Right ventricle myocardium inferior (tissue), 1 donor: ENCODE data around the gene ADGRG1. TPM values are rescaled to one million over a fixed set of nuclear protein-coding genes. Genes with fewer than 3 reads are reported as not detected.
"Not testable (repeated sequence)": the region's sequence is repeated elsewhere in the genome, so short reads cannot be mapped to it uniquely, and the experiment has no call there.

Experiments used
- ATAC-seq: fragments of 200-7000 bp; cut with Tn5 transposase; one replicate; pipeline ENCODE4 v1.9.1; 2020; ENCODE audit warnings: mild to moderate bottlenecking, moderate library complexity
- DNase-seq: peaks from one replicate; pipeline ENCODE4 v3.0.0; 2021; ENCODE audit errors: missing footprints
- intact Hi-C: fragments of 100-400 bp; cut with DNase I; formaldehyde crosslinking; loops from one replicate; pipeline ENCODE4 v1.11.0; 2022
- long read RNA-seq: library from polyadenylated mRNA; unstranded; transcript quantifications from one replicate; pipeline ENCODE4 v2.0.0, GENCODE V29; 2021
- total RNA-seq: library from RNA; stranded (reverse); fragmentation: NEBNext Ultra II Directional; extraction: Animal tissue kit (Norgen Biotek cat#: 25700); gene quantifications from one replicate; pipeline ENCODE4 v1.2.1, GENCODE V29; 2021
- donor health status: DM: no; HTN: yes; CAD: no; lungs with severe emphysema.

The ADGRG1 gene
- total RNA-seq = 23.1 TPM
- long read RNA-seq, full-length matches to known transcripts = 7 of 23 reads
- long read RNA-seq, partial matches to known transcripts = 10 of 23 reads
- long read RNA-seq, other reads (novel, unspliced or antisense) = 6 of 23 reads

DNA sequence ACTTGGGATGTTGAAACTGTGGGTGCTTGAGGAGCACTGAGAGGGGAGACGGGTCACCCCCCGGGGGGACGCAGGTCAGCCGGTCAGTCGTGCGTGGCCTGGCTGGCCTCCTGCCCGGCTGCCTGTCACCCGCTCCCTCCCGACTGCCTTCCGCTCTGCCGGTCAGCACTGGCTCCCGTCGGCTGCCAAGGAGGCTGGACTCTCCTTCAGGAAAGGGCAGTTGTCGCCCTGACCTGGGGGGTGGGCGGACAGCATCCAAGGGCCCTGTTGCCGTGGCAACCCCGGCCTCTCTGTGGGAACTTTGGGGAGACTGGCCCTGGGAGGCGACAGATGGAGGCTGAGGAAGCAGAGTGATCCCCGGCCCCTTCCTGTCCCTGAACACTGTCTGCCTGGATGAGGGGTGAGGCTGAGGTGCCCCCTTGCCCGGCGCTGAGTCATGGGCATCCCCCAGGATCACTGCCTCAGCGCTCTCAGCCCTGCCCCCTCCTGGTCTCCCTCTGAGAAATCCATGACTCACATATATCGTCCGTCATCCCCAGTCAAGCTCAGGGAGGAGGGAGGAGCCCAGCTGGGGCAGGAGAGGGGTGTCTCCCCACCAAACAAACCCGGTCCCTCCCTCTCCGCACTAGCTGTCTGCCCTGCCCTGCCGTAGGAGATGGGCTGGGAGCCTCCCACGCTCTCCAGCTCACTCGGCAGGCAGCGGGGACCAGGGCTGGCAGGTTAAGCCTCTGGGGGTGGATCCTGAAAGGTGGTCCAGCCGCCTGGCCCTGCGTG lies at the start of gene ADGRG1:
Gene ADGRG1, plus strand, starts transcription at position 623 of the 774 bp plus-strand sequence. CDS start 21,658 bp downstream, outside the sequence.
- intact Hi-C loops = loop anchor here (2.0 kb wide), 1 partner anchor 19 kb away; no protein-coding TSS in a partner anchor
- ATAC-seq = peak; percentile 69

DNA sequence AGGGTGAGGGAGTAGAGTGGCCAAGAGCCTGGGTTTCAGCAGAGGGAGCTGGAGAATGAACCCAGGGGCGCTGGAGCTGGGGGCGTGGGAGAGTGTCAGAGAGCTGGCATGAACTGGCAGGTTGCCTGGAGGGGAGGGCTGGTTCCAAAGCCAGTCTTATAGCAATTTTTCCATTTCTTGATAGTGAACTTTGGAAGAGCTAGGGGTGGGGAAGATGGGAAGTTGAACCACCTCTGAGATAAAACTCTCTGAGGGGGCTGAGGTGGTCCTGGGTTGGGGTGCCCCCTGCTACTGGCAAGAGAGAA lies 49.1 kb upstream of the ADGRG1 start:
- ATAC-seq = no peak
- no peak for DNase-seq
- intact Hi-C loops = loop anchor here (5.0 to 10.0 kb wide), 2 partner anchors 143 to 285 kb away; no protein-coding TSS in a partner anchor

More for the DNA sequence above, at the start of gene ADGRG1:
- peak; percentile 80 for DNase-seq

DNA sequence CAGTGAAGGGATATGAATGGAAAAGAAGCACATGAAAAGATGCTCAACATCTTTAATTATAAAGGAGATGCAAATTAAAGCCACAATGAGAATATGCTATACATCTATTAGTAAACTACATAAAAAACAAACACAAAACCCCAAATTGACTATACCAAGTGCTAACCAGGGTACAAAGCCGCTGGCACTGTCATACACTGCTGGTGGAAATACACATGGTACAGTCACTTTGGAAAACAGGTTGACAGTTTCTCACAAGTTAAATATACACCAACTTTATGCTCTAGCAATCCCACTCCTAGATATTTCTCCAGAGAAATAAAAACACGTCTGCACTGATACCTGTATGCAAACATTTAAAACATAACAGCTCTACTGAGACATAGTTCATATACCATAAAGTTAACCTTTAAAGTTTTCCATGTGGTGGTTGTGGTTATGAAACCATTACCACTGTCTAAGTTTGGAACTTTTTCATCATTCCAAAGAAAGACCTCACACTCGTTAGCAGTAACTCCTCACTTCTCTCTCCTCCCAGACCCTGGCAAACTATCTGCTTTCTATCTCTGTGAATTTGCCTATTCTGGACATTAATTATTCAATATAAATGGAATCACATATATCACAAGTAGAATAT lies 43.3 kb upstream of the ADGRG1 start:
- DNase-seq = no peak
- intact Hi-C loops = no loop called here
- no peak for ATAC-seq

DNA sequence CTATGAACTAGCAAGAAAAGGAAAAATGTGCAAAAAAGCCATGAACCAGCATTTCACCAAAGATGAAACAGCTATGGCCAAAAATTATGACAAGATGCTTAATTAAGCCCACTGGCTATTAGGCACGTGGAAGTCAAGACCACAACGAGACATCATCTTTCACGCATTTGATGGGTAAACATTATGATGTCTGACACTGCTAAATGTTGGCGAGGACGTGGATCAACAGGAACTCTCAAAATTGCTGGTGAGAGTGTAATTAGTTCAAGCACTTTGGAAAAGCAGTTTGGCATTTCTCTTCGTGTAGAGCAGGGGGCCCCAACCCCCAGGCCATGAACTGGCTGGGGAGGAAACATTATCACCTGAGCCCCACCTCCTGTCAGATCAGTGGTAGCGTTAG lies 39.6 kb upstream of the ADGRG1 start:
- ATAC-seq = no peak
- intact Hi-C loops = no loop called here
- DNase-seq = no peak

DNA sequence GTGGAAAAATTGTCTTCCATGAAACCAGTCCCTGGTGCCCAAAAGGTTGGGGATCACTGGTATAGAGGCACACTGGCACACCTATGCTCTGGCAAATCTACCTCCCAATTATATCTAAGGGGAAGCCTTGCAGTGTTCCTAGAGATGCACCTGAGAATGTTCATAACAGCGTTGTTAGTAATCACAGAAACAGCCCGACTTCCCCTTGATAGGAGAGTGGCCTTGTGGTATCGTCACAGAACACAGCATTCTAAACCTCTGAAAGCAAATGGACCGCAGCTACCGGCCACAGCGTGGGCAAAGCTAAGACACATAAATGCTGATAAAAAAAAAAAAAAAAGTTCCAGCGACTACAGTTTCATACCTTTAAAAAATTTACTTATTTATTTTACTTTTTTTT lies 39.1 kb upstream of the ADGRG1 start:
- no peak for ATAC-seq
- intact Hi-C loops = no loop called here
- no peak for DNase-seq

DNA sequence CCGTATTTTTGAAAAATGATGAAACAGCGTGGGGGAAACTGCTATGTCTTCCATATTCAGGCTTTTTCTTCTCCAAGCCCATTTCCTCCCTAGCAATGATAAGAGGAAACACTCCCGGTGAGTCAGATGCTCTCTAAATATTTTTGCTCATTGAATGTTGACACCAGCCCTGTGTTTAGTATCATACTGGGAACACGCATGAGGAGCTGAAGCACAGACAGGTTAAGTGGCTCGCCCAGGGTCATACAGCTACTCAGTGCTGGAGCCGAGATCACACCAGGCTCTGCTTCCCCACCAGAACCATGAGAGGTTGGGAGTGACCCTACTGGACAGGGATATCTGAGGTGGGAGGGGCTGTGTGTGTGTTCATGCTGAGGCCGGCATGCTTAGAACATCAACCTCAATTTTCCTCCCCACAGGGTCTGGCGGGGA lies 37.8 kb upstream of the ADGRG1 start:
- ATAC-seq = no peak
- intact Hi-C loops = loop anchor here (1.0 to 2.0 kb wide), 2 partner anchors 59 to 130 kb away; no protein-coding TSS in a partner anchor
- no peak for DNase-seq

DNA sequence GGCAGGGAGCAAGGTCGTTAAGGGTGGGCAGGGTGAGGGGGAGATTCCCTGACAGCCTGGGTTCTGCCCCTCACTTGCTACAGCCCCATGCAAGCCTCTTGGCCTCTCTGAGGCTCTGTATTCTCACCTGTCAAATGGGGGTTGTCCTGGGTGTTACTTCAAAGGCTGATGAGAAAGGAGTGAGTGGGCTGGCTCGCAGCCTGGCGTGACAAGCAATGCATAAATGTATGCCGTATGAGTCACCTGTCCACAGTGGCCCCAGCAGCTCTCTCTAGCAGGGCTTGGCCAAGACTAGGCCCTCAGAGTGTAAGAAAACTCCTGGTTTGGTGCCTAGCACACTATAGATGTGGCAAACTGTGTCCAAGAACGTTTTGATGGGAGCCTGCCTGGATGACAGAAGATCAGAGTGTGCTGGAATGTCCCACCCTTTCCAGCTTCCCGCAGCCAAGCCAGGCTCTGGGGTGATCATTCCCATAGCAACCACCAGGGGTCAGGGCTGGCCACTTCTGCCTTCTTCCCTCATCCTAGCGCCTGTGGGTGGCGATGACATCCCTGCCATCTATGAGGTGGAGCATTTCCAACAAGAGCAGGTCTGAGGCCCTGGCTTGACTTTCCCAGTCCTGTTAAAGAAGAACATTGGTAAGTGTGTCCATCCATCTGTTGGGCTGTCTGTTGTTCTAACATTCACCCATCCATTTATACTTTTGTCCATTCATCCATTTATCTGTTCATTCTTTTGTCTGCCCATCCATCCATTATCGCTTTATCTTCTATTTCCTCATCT lies 37.2 kb upstream of the ADGRG1 start:
- intact Hi-C loops = loop anchor here (1.0 to 2.0 kb wide), 2 partner anchors 58 to 130 kb away; no protein-coding TSS in a partner anchor
- DNase-seq (peak; percentile 87), ATAC-seq (peak; percentile 90)

DNA sequence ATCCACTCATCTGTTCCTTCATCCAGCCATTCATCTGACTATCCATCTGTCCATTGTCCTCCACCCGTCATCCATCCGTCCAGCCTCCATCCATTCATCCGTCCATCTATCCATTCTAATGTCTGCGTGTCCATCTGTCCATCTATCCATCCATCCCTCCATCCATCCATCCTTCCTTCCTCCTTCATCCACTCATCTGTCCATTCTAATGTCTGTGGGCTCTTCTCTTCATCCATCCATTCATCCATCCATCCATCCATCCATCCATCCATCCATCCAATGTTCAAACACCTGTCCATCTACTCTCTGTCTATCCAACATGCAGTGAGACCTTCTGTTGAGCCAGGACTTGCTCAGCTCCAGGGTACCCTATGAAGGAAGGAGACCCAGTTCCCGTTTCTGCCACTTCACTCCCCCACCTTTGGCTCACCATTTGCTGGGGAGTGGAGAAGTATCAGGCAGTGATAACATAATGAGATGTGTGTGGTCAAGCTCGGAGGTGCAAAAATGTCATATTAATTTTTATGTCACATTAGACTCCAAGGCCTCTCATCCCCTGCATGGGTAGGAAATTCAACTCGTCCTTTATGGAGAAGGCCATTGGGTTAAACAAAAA lies 36.5 kb upstream of the ADGRG1 start:
- ATAC-seq (no peak), DNase-seq (no peak)
- intact Hi-C loops = loop anchor here (1.0 to 2.0 kb wide), 2 partner anchors 57 to 129 kb away; no protein-coding TSS in a partner anchor

DNA sequence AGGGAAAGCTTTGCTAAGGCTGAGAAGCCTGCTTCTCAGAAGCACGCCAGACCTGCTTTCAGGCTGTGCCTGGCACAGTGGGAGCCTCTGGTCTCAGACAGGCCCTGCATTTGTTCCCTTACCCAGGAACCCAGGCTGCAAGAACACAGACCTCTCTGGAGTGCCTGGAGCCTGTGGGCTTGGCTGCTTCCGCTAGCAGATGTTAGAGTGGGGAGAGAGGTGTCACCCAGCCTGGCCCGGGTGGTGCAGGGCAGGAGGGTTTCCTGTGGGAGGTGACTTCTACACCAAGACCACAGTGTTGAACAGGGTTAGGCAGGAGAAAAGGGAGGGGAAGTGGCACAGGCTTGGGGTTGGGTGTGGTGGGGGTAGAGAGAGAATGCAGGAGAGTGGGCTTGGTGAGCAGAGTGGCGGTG lies 35.8 kb upstream of the ADGRG1 start:
- ATAC-seq (peak; percentile 31), DNase-seq (no peak)
- intact Hi-C loops = no loop called here

DNA sequence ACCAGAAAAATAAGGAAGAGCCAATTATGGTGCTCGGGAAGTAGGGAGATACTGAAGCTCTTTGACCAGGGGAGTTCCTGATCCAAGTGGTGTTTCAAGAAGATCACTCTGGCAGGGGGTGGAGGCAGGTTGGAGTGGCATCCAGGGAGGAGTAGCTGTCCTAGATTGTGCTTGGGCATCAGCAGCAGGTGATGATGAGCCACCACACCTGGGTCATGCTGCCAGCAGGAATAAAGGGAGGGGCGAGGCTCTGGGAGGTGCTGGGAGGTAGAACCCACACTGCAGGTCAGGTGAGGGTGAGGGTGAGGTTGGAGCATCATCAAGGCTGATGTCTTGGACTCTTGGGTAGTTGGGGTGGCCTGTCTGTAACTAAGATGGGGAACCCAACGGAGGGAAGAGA lies 35.4 kb upstream of the ADGRG1 start:
- intact Hi-C loops = no loop called here
- ATAC-seq (no peak), DNase-seq (no peak)

DNA sequence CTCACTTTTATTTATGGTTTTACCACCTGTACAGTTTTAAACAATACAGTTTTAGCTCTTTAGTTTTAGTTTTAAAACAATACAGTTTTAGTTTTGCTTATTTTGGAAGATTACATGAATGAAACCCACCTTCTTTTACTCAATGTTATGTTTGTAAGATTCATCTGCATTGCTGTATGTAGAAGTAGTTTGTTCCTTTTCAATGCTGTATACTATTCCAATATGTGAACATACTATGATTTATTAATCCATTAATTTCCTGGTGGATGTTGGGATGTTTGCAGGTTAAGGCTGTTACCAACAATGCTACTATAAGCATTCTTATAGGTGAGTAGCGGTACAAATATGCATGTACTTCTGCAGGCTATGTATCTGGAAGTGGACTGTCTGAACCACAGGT lies 34.4 kb upstream of the ADGRG1 start:
- intact Hi-C loops = no loop called here
- no peak for ATAC-seq
- no peak for DNase-seq

DNA sequence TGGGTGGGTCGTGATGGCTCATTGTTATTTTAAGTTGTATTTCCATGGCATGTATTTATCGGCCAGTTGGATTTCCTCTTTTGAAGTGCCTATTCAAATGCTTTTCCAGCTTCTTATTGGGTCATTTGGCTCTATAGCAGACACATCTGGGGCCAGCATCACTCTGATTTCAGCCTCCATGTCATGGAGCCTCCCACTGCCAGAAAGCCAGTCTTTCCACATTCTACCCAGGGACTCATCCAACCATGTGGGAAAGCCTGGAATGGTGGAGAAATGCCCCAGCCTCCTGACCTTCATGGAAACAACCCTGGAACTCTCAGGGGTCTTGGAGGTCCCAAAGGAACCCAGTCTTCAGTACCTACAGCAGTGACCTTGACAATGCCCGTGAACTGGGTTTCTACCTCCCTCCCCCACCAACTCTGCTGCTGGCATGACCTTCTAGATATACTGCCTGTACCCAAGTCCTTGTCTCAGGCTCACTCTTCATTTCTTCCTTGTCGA lies 33.8 kb upstream of the ADGRG1 start:
- intact Hi-C loops = no loop called here
- DNase-seq (no peak), ATAC-seq (no peak)

DNA sequence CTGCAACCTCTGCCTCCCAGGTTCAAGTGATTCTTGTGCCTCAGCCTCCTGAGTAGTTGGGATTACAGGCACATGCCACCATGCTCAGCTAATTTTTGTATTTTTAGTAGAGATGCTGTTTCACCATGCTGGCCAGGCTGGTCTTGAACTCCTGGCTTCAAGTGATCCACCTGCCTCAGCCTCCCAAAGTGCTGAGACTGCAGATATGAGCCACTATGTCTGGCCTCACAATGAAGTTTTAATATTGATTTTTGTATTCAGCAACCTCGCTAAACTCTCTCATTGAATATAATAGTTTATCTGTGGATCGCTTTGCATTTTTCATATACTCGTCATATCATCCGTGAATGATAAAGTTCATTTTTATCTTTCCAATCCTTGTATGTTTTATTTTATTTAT lies 32.2 kb upstream of the ADGRG1 start:
- DNase-seq, intact Hi-C loops, ATAC-seq: not testable (repeated sequence)

DNA sequence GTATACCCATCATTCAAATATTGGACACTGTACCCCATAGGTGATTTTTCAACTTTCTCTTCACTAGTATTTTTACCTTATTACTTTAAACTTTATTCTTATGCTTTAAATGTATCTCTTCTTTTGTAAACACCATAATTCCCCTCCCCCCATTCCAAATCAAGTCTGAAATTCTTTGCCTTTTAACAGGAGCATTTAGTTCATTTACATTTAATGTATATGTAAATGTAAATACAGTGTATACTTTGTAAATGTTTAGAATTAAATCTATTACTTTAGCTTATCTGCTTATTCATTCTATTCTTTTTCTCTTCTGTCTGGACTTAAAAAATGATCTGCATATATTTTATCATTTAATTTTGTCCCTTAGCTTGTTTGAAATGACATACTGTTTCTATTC lies 30.0 kb upstream of the ADGRG1 start:
- DNase-seq = no peak
- ATAC-seq = no peak
- intact Hi-C loops = no loop called here

DNA sequence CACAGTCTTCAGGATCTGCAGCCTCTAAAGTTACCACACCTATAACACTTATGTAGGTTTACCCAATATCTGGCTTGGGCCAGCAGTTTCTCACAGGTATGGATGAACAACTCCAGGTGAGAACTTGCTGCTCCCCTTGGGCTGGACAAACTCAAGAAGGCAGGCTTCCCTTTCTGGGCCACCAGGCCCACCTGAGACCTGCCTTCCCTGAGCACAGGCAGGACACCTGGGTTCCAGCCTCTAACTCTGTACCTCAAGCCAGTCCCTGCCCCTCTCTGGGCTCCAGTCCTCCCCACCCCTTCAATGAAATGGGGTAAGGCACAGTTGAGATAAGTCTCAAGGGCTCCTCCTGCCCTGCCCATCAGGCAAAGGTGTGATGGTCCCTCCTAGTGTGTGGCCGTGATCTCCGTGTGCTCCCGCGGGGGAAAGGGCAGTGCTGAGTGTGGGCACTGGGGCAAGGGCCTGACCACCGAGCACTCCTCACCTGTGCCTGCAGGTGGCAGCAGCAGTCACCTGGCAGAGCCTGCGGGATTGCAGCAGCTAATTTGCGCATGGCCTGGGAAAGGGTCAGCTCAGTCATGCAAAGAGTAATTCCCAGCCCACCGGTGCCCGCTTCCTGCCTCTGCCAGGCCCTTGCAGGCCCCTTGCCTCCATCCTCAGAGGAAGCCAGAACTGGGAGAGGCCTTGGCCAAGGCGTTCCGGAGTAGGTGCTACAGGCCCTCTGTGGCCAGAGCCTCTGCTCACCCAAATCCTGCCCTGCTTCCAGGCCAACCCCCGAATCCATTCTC lies 28.2 kb upstream of the ADGRG1 start:
- intact Hi-C loops = loop anchor here (2.0 kb wide), 2 partner anchors 27 to 49 kb away; no protein-coding TSS in a partner anchor
- ATAC-seq = peak; percentile 70

DNA sequence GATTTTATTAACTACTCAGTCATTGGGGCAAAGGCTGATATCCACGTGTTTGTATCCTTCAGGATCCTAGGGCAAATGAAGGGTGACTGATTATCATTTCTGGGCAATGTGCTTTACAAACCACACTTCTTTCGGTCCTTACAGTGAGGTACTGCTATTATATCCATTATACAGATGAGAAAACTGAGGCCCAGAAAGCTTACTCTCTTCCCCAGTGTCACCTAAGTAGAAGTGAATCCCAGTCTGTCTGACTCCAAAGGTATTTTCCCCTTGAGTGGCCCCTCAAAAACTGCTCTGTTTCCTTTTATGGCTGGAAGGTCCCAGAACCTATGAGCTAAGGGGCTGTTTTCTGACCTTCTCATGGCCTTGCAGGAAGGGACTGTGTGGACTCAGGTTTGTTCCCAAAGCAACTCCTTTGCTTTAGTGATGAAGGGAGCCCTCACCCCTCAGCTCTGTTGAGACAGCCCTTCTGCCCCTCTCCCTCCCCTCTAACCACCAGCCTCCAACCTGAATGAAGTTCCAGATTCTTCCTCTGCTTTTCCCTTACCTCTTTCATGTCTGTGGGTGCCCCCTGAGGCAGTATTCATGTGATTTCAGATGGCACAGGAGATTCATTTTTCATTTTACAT lies 27.4 kb upstream of the ADGRG1 start:
- DNase-seq (no peak), ATAC-seq (no peak)
- intact Hi-C loops = loop anchor here (2.0 kb wide), 2 partner anchors 26 to 48 kb away; no protein-coding TSS in a partner anchor

More for the DNA sequence above, 28.2 kb upstream of the ADGRG1 start:
- no peak for DNase-seq

DNA sequence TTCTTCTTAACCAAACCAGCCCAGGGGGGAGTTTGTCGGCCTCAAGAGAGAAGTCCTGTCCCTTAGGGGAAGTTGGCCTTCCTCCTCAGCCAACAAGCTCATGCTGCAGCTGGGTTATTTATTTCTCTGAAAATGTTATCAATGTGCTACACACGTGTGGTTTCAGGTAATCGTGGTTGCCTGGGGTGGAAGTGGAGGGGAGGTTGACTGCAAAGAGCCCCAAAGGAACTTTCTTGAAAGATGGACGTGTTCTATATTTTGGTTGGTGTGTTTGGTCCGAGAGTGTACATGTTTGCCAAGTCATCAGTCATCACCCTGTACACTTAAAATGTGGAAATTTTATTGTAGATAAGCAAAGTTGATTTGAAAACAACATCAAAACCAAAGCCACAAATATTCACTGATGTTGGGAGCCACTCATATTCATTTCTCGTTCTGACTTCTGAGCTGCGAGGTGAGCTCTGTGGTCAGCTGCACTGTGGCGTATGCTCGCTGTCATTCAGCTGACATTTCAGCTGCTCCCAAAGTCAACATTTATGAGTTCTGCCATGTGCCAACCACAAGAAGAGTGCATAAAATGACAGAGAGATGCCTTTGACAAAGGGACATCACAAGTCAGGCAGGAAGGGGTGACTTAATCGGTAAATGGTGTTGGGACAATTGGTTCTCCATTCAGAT lies 26.5 kb upstream of the ADGRG1 start:
- ATAC-seq = no peak
- intact Hi-C loops = loop anchor here (2.0 kb wide), 2 partner anchors 25 to 47 kb away; no protein-coding TSS in a partner anchor

More for the DNA sequence above, 26.5 kb upstream of the ADGRG1 start:
- no peak for DNase-seq
